ENCODE measurements around the gene NUB1.

NUB1 gene

GRCh38 chr7:151374726-151375125, 33.1 kb downstream of the NUB1 start:
- TF ChIP-seq CTCF (IDR thresholded peaks at IDR 0.05; ENCODE audit: insufficient read depth, low read depth, low read length, missing control alignments), result no peak
- H3K4me3 ChIP-seq (ENCODE audit: low read length), result no peak overlapping the region
- DNase-seq (ENCODE audit: low read depth), result no peak

DNA sequence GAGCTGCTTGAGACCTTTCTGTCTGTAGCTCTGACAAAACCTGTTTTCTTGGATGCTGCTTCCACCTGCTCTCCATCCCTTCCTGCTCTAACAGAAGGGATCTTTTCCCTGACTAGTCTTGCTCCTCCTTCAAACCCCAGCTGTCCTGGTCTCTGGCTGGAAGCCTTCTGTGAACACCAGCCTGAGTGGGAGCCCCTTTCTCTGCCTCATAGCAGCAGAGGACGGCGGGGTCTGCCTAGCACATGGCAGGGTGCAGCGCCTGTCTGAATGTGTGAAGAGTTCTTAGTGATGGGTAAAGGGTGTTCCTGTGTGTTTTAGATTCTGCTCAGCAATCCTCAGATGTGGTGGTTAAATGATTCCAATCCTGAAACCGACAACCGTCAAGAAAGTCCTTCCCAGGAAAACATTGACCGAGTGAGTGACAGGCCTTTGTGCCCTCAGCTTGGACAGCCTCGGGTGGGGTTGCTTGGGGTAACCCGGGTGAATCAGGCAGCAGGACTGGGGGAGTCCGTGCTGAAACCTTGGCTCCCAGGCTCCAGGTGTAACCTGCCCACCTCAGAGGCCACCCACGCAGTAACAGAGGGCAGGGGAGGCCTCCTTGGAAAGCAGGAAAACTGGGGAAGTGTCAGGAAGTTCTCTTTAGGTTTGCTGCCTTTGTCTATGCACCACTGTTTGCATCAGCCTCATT, 34.1 kb downstream of the NUB1 start:
- no peak for TF ChIP-seq CTCF (IDR thresholded peaks at IDR 0.05; ENCODE audit: insufficient read depth, low read depth, low read length, missing control alignments)
- no peak for DNase-seq (ENCODE audit: low read depth)
- H3K4me3 ChIP-seq (ENCODE audit: low read length), result no peak overlapping the region

- TF ChIP-seq CTCF (IDR thresholded peaks at IDR 0.05; ENCODE audit: insufficient read depth, low read depth, low read length, missing control alignments), result no peak
- no peak overlapping the region for H3K4me3 ChIP-seq (ENCODE audit: low read length)
- DNase-seq (ENCODE audit: low read depth), result no peak
Observed at GRCh38 chr7:151376218-151376902, 34.7 kb downstream of the NUB1 start.

DNA sequence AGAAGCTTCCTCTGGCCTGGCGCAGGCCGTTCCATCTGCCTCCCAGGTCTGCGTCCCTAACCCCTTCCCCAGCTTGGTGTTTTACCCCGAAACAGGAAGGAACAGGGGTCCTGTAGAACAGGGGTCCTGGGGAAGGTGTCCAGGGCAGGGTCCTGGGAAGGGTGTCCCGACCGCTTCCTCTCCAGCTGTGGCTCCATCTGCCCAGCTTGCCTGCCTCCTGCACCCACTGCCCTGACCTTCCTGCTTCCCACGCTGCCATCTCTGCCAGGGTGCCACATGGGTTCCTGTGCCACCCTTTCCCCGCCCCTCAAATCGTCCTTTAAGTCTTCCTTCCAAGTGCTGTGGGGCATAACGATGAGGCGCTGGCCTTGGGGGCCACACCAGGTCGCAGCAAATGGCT, 35.8 kb downstream of the NUB1 start:
- TF ChIP-seq CTCF (IDR thresholded peaks at IDR 0.05; ENCODE audit: insufficient read depth, low read depth, low read length, missing control alignments), result no peak
- DNase-seq (ENCODE audit: low read depth), result no peak
- no peak overlapping the region for H3K4me3 ChIP-seq (ENCODE audit: low read length)

DNA sequence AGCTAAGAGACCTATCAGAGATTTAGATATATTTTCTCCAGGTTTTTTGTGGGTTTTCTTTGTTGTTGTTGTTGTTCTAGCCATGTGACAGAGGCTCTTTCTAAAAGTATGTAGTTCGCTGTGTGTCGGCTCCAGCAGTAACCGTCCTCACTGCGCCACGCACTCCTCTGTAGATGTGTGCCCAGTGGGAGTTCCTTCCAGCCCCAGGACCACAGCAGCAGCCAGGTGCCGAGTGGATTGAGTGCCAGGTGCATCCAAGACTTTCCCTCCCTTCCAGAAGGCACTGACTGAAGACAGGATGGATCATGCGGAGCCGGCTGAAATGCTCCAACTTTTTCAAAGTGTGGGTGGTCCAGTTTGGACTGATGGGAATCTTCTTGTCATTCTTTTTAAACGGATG, 36.4 kb downstream of the NUB1 start:
- no peak for TF ChIP-seq CTCF (IDR thresholded peaks at IDR 0.05; ENCODE audit: insufficient read depth, low read depth, low read length, missing control alignments)
- no peak for DNase-seq (ENCODE audit: low read depth)
- H3K4me3 ChIP-seq (ENCODE audit: low read length), result no peak overlapping the region

- no peak for DNase-seq (ENCODE audit: low read depth)
- no peak overlapping the region for H3K4me3 ChIP-seq (ENCODE audit: low read length)
- TF ChIP-seq CTCF (IDR thresholded peaks at IDR 0.05; ENCODE audit: insufficient read depth, low read depth, low read length, missing control alignments), result no peak
Observed at GRCh38 chr7:151378496-151379192, 37.0 kb downstream of the NUB1 start.

All from epithelial cell of esophagus (primary cell).